Peyer's patch (tissue), 4 donors: ENCODE results near the gene ATF6.

Experiments
- CTCF ChIP-seq, 6 experiments: fragments of 450-650 bp in 4 of 6; fragments of 200-600 bp in 2 of 6; sonication (generic) in 1 of 6; IDR thresholded peaks; one replicate each; pipeline ENCODE4 v1.5.1; 2017 to 2019; ENCODE audit warnings: antibody characterized with exemption in 6 of 6, mild to moderate bottlenecking in 3 of 6, moderate library complexity in 1 of 6
- POLR2A ChIP-seq, 2 donors: fragments of 450-650 bp; IDR thresholded peaks; one replicate each; pipeline ENCODE4 v1.5.1; 2017; ENCODE audit warnings: antibody characterized with exemption in 2 of 2, mild to moderate bottlenecking in 2 of 2, moderate library complexity in 2 of 2

GRCh38 chr1:161885003-161885402, 118.9 kb downstream of the ATF6 start:
- TF ChIP-seq CTCF (IDR thresholded peaks at IDR 0.05) = no peak
- no peak for TF ChIP-seq POLR2A (IDR thresholded peaks at IDR 0.05)
